ENCODE measurements around the gene VILL. TPM values are rescaled to one million over a fixed set of nuclear protein-coding genes. Genes with fewer than 3 reads are reported as not detected.
"Not testable (repeated sequence)": the region's sequence is repeated elsewhere in the genome, so short reads cannot be mapped to it uniquely, and the experiment has no call there.

VILL gene
- total and polyA plus RNA-seq, 10 donors: 14.4 to 23.4 (median 17.3) TPM

DNA sequence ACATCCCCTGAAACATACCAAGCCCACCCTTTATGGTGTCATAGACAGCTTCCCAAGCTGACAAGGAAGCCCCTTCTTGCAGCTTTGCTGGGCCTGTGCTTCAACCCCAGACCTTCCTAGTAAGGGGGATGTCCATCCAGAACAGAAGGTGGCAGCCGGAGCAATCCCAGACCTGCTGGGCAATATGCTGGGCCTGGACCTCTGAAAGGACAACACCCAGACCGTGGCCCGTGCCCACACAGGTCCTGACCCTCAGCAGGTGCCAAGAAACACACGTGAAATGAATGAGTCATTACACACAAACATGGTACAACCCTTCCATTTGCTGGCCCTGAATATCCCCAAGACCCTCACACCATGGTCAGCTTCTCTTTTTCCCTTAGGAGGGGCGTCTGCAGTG lies 19.8 kb upstream of the VILL start:
- H3K4me3 ChIP-seq: no peak overlapping the region
- peaks cover 0 to 35% (median 0%) of the 10 kb centered on the region in 6 donors for H3K36me3 ChIP-seq
- 89 to 95% (median 94%) methylated on average over 5 of the region's 5 CpGs for WGBS, 5 donors
- H3K4me1 ChIP-seq: peaks cover 9 to 50% (median 33%) of the 10 kb centered on the region in 6 donors
- intact Hi-C loops (cut with DNase I; ENCODE audit: low total_unique reads): no loop called here
- peak overlapping the region in 1 of 8 donors; percentile 83 for H3K27ac ChIP-seq
- no peaks in the 10 kb centered on the region for H3K9me3 ChIP-seq
- DNase-seq: no peak
- no peaks in the 10 kb centered on the region for H3K27me3 ChIP-seq (replicated peaks in 1 of 7)
- TF ChIP-seq, protein P1, sequence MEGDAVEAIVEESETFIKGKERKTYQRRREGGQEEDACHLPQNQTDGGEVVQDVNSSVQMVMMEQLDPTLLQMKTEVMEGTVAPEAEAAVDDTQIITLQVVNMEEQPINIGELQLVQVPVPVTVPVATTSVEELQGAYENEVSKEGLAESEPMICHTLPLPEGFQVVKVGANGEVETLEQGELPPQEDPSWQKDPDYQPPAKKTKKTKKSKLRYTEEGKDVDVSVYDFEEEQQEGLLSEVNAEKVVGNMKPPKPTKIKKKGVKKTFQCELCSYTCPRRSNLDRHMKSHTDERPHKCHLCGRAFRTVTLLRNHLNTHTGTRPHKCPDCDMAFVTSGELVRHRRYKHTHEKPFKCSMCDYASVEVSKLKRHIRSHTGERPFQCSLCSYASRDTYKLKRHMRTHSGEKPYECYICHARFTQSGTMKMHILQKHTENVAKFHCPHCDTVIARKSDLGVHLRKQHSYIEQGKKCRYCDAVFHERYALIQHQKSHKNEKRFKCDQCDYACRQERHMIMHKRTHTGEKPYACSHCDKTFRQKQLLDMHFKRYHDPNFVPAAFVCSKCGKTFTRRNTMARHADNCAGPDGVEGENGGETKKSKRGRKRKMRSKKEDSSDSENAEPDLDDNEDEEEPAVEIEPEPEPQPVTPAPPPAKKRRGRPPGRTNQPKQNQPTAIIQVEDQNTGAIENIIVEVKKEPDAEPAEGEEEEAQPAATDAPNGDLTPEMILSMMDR (IDR thresholded peaks at IDR 0.05 in 8 of 11, conservative IDR thresholded peaks at IDR 0.05 in 3 of 11): no peak
- TF ChIP-seq POLR2A (IDR thresholded peaks at IDR 0.05) (no peak), POLR2AphosphoS5 (IDR thresholded peaks at IDR 0.05) (no peak)

DNA sequence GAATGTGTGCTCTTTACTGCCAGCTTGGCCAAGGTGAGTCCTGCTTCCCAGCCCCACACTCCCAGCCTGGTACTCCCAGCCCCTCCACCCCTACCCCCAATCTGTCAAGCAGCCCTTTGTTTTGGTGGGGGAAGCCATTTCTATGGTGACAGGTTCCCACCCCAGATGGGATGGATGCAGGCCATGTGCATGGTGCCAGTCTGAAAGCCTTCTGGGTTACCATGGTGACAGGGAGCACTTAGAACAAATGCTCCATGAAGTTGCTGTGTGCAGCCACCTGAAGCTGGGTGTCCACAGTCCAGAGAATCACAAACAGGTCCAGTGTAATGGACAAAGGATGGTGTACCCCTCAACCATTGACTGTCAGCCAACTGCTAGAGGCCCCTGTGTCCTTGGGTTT lies 19.1 kb upstream of the VILL start:
- no peak for DNase-seq
- H3K4me3 ChIP-seq: no peak overlapping the region
- H3K4me1 ChIP-seq: peaks cover 9 to 50% (median 33%) of the 10 kb centered on the region in 6 donors
- intact Hi-C loops (cut with DNase I; ENCODE audit: low total_unique reads): no loop called here
- TF ChIP-seq, protein P1 (IDR thresholded peaks at IDR 0.05 in 8 of 11, conservative IDR thresholded peaks at IDR 0.05 in 3 of 11): no peak
- no peak for TF ChIP-seq POLR2AphosphoS5 (IDR thresholded peaks at IDR 0.05)
- no peak for TF ChIP-seq POLR2A (IDR thresholded peaks at IDR 0.05)
- H3K36me3 ChIP-seq: peaks cover 0 to 42% (median under 1%) of the 10 kb centered on the region in 6 donors
- no peaks in the 10 kb centered on the region for H3K27me3 ChIP-seq (replicated peaks in 1 of 7)
- H3K9me3 ChIP-seq: no peaks in the 10 kb centered on the region
- no peak overlapping the region for H3K27ac ChIP-seq

DNA sequence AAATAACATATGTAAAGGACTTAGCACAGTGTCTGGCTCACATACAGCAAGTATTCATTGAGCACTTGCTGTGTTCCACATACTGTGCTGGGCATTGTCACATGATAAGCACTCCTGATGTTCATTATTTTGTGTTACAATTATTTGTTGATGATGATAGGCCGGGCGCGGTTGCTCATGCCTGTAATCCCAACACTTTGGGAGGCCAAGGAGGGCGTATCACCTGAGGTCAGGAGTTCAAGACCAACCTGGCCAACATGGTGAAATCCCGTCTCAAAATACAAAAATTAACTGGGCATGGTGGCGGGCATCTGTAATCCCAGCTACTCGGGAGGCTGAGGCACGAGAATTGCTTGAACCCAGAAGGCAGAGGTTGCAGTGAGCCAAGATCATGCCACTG lies 18.5 kb upstream of the VILL start:
- H3K4me3 ChIP-seq; H3K27me3 ChIP-seq (replicated peaks in 1 of 7); intact Hi-C loops (cut with DNase I; ENCODE audit: low total_unique reads); H3K27ac ChIP-seq; H3K9me3 ChIP-seq; DNase-seq: not testable (repeated sequence)
- peaks cover 7 to 46% (median 31%) of the 10 kb centered on the region in 6 donors for H3K4me1 ChIP-seq
- peaks cover 0 to 46% (median 2%) of the 10 kb centered on the region in 6 donors for H3K36me3 ChIP-seq
- WGBS, 5 donors: 87 to 97% (median 92%) methylated on average over 8 of the region's 8 CpGs

DNA sequence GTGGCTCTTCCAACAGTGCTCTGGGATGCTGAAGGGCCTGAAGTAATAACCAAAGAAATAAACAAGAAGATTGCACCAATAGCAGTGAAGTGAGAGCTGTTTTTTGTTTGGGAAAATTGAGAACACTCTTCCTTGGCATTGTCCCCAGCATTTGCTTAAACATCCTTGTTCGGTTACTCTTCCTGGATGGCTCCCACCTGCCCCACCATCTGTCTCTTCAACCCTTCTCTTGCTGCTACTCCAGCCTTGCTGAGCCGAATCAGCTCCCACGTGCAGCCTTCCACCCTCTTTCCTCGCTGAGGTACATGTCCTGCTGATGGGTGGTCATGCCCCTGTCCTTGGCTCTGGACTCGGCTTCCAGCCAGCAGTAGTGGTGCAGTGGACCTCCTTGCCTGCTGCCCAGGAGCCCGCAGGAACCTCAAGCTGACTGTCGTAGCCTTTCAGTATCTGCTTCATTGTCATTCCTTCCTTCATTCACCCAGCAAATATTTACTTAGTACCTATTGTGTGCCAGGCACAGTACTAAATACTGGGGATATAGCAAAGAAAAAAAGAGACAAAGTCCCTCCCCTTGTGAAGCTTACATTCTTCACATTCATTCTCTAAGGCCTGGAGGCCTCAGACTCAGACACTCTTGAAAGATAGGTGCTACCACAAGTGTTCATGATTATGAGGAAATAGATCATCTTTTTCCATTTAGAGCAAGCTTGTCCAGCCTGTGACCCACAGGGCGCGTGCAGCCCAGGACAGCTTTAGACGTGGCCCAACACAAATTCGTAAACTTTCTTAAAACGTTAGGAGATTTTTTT lies 17.1 kb upstream of the VILL start:
- no peaks in the 10 kb centered on the region for H3K27me3 ChIP-seq (replicated peaks in 1 of 7)
- peak overlapping the region in 1 of 8 donors; percentile 20 for H3K27ac ChIP-seq
- no peak overlapping the region for H3K4me3 ChIP-seq
- WGBS, 5 donors: 89 to 93% (median 92%) methylated on average over 12 of the region's 12 CpGs
- intact Hi-C loops (cut with DNase I; ENCODE audit: low total_unique reads): no loop called here
- peaks cover 4 to 32% (median 21%) of the 10 kb centered on the region in 6 donors for H3K4me1 ChIP-seq
- H3K36me3 ChIP-seq: peaks cover 0 to 46% (median 2%) of the 10 kb centered on the region in 6 donors
- H3K9me3 ChIP-seq: no peaks in the 10 kb centered on the region
- TF ChIP-seq POLR2A (IDR thresholded peaks at IDR 0.05) (no peak), POLR2AphosphoS5 (IDR thresholded peaks at IDR 0.05) (no peak)
- TF ChIP-seq, protein P1 (IDR thresholded peaks at IDR 0.05 in 8 of 11, conservative IDR thresholded peaks at IDR 0.05 in 3 of 11): no peak
- no peak for DNase-seq
